ENCODE measurements around the gene PI16.

PI16 gene

GRCh38 chr6:36954262-36954931 is at the start of gene PI16:
TSS of gene PI16 (plus strand) at chr6:36954738. CDS start at chr6:36954761, 23 bp downstream.
- no peak for DNase-seq (ENCODE audit: low read depth in 2 of 2)
- H3K4me3 ChIP-seq (replicated peaks in 1 of 2; ENCODE audit: low read depth in 2 of 2, low read length in 2 of 2), result no peak within 1 kb of the TSS
- no peak for TF ChIP-seq CTCF (IDR thresholded peaks at IDR 0.05; ENCODE audit: low read depth, low read length)

- DNase-seq (ENCODE audit: low read depth in 2 of 2), result no peak
- TF ChIP-seq CTCF (IDR thresholded peaks at IDR 0.05; ENCODE audit: low read depth, low read length), result no peak
- no peak overlapping the region for H3K4me3 ChIP-seq (replicated peaks in 1 of 2; ENCODE audit: low read depth in 2 of 2, low read length in 2 of 2)
Measured at GRCh38 chr6:36904851-36905393, 49.6 kb upstream of the PI16 start.

GRCh38 chr6:36906539-36907325 is 47.8 kb upstream of the PI16 start:
- H3K4me3 ChIP-seq (replicated peaks in 1 of 2; ENCODE audit: low read depth in 2 of 2, low read length in 2 of 2), result no peak overlapping the region
- no peak for TF ChIP-seq CTCF (IDR thresholded peaks at IDR 0.05; ENCODE audit: low read depth, low read length)
- no peak for DNase-seq (ENCODE audit: low read depth in 2 of 2)

GRCh38 chr6:36907781-36908180 is 46.8 kb upstream of the PI16 start:
- H3K4me3 ChIP-seq (replicated peaks in 1 of 2; ENCODE audit: low read depth in 2 of 2, low read length in 2 of 2), result no peak overlapping the region
- TF ChIP-seq CTCF (IDR thresholded peaks at IDR 0.05; ENCODE audit: low read depth, low read length), result no peak
- DNase-seq (ENCODE audit: low read depth in 2 of 2), result peak; percentile 59 to 68

GRCh38 chr6:36908747-36909146 is 45.8 kb upstream of the PI16 start:
- no peak for TF ChIP-seq CTCF (IDR thresholded peaks at IDR 0.05; ENCODE audit: low read depth, low read length)
- DNase-seq (ENCODE audit: low read depth in 2 of 2), result no peak
- no peak overlapping the region for H3K4me3 ChIP-seq (replicated peaks in 1 of 2; ENCODE audit: low read depth in 2 of 2, low read length in 2 of 2)

GRCh38 chr6:36912030-36912454 is 42.5 kb upstream of the PI16 start:
- no peak overlapping the region for H3K4me3 ChIP-seq (replicated peaks in 1 of 2; ENCODE audit: low read depth in 2 of 2, low read length in 2 of 2)
- no peak for DNase-seq (ENCODE audit: low read depth in 2 of 2)

More at GRCh38 chr6:36912030-36912454, 42.5 kb upstream of the PI16 start:
- TF ChIP-seq CTCF (IDR thresholded peaks at IDR 0.05; ENCODE audit: low read depth, low read length), result no peak

Data from cardiac fibroblast (primary cell).